CD14-positive monocyte (primary cell): ENCODE data around the gene UGT1A10. TPM values are rescaled to one million over a fixed set of nuclear protein-coding genes. Genes with fewer than 3 reads are reported as not detected.
"Not testable (repeated sequence)": the region's sequence is repeated elsewhere in the genome, so short reads cannot be mapped to it uniquely, and the experiment has no call there.

Source experiments
- DNase-seq, 3 donors: peaks; one replicate each; pipeline ENCODE4 v3.0.0-alpha.2; 2011 to 2022
- H2AFZ ChIP-seq: 2 replicates; pipeline ENCODE4 v1.6.0; 2012; ENCODE audit warnings: mild to moderate bottlenecking, low read depth, low read length, inconsistent platforms; ENCODE audit not compliant: insufficient read depth, poor library complexity, severe bottlenecking
- H3K27ac ChIP-seq, 2 donors: 1 replicate in 1 of 2; 2 replicates in 1 of 2; pipeline ENCODE4 v1.5.1; 2012 to 2013; ENCODE audit warnings: low read length in 2 of 2, control low read depth in 1 of 2, inconsistent platforms in 1 of 2, low read depth in 1 of 2, mild to moderate bottlenecking in 1 of 2
- H3K27me3 ChIP-seq, 2 donors: one replicate each; pipeline versions ENCODE4 v1.6.0 to v1.6.1; 2011 to 2013; ENCODE audit warnings: low read length in 2 of 2; ENCODE audit not compliant: control insufficient read depth in 2 of 2, insufficient read depth in 2 of 2
- H3K36me3 ChIP-seq, 2 donors: replicated peaks in 1 of 2; 1 replicate in 1 of 2; 2 replicates in 1 of 2; pipeline versions ENCODE4 v1.5.1 to v1.6.1; 2012 to 2013; ENCODE audit warnings: low read length in 2 of 2, control low read depth in 1 of 2, inconsistent platforms in 1 of 2, mild to moderate bottlenecking in 1 of 2; ENCODE audit not compliant: insufficient read depth in 2 of 2, control insufficient read depth in 1 of 2
- H3K4me1 ChIP-seq, 2 donors: 1 replicate in 1 of 2; 2 replicates in 1 of 2; pipeline versions ENCODE4 v1.5.1 to v1.6.1; 2012 to 2013; ENCODE audit warnings: low read length in 2 of 2, control low read depth in 1 of 2, inconsistent platforms in 1 of 2, mild to moderate bottlenecking in 1 of 2, moderate library complexity in 1 of 2; ENCODE audit not compliant: insufficient read depth in 2 of 2, control insufficient read depth in 1 of 2
- H3K4me2 ChIP-seq: replicated peaks from 2 replicates; pipeline ENCODE3; 2012; ENCODE audit warnings: low read length, moderate library complexity, mild to moderate bottlenecking; ENCODE audit not compliant: poor library complexity, severe bottlenecking; ENCODE audit errors: extremely low read depth
- H3K4me3 ChIP-seq, 3 experiments: fragments of 200-600 bp in 1 of 3; sonication (generic) in 1 of 3; replicated peaks in 1 of 3; 1 replicate in 2 of 3; 2 replicates in 1 of 3; pipeline ENCODE4 v1.5.1; 2011 to 2013; ENCODE audit warnings: low read length in 3 of 3, mild to moderate bottlenecking in 3 of 3, control low read depth in 2 of 3, low read depth in 2 of 3, inconsistent platforms in 1 of 3, moderate library complexity in 1 of 3
- H3K79me2 ChIP-seq: 2 replicates; pipeline ENCODE4 v1.6.0; 2012; ENCODE audit warnings: mild to moderate bottlenecking, control low read depth, inconsistent platforms, low read length, moderate library complexity; ENCODE audit not compliant: insufficient read depth
- H3K9ac ChIP-seq: 2 replicates; pipeline ENCODE4 v1.6.0; 2017; ENCODE audit warnings: low read length, mild to moderate bottlenecking; ENCODE audit not compliant: insufficient read depth, poor library complexity, severe bottlenecking
- H3K9me3 ChIP-seq, 2 donors: replicated peaks in 1 of 2; 1 replicate in 1 of 2; 2 replicates in 1 of 2; pipeline versions ENCODE4 v1.5.1 to v1.6.1; 2012 to 2013; ENCODE audit warnings: low read length in 2 of 2, control low read depth in 1 of 2; ENCODE audit not compliant: control insufficient read depth in 1 of 2, insufficient read depth in 1 of 2
- H4K20me1 ChIP-seq: 2 replicates; pipeline ENCODE4 v1.6.0; 2012; ENCODE audit warnings: mild to moderate bottlenecking, low read length, control low read depth, moderate library complexity; ENCODE audit not compliant: insufficient read depth
- H3K27ac Mint-ChIP-seq, 7 donors: one replicate each; pipeline ENCODE4 v1.8.0; 2020; ENCODE audit warnings: mild to moderate bottlenecking in 7 of 7, mixed read lengths in 7 of 7, moderate library complexity in 6 of 7, inconsistent platforms in 2 of 7
- H3K27me3 Mint-ChIP-seq, 3 donors: one replicate each; pipeline ENCODE4 v1.8.0; 2021 to 2022; ENCODE audit warnings: low read depth in 3 of 3, mild to moderate bottlenecking in 3 of 3, mixed read lengths in 3 of 3, moderate library complexity in 3 of 3, inconsistent platforms in 1 of 3
- H3K36me3 Mint-ChIP-seq, 2 donors: one replicate each; pipeline ENCODE4 v1.8.0; 2020; ENCODE audit warnings: mixed read lengths in 2 of 2, inconsistent platforms in 1 of 2, mild to moderate bottlenecking in 1 of 2
- H3K4me1 Mint-ChIP-seq: one replicate; pipeline ENCODE4 v1.8.0; 2020; ENCODE audit warnings: mild to moderate bottlenecking, mixed read lengths
- H3K4me3 Mint-ChIP-seq, 2 donors: one replicate each; pipeline ENCODE4 v1.8.0; 2020; ENCODE audit warnings: mild to moderate bottlenecking in 2 of 2, mixed read lengths in 2 of 2, moderate library complexity in 1 of 2
- H3K9me3 Mint-ChIP-seq, 7 donors: one replicate each; pipeline ENCODE4 v1.8.0; 2020 to 2022; ENCODE audit warnings: mixed read lengths in 7 of 7, mild to moderate bottlenecking in 6 of 7, moderate library complexity in 6 of 7, inconsistent platforms in 2 of 7
- CTCF ChIP-seq: fragments of 200-600 bp; IDR thresholded peaks from one replicate; pipeline ENCODE4 v1.8.0; 2022; ENCODE audit warnings: antibody characterized with exemption, mild to moderate bottlenecking
- WGBS: methylation state at CpG from one replicate; pipeline ENCODE4 v1.1.5; 2013; ENCODE audit warnings: missing lambda C conversion rate; ENCODE audit not compliant: insufficient coverage; 5-methylcytosine and 5-hydroxymethylcytosine counted together
- intact Hi-C, 2 donors: fragments of 100-400 bp; cut with micrococcal nuclease; formaldehyde crosslinking; loops; one replicate each; pipeline versions ENCODE4 v1.15.0 to v1.15.1; 2023
- polyA plus RNA-seq, 3 donors: library from polyadenylated mRNA; depleted of rRNA in 1 of 3; unstranded in 2 of 3; stranded (reverse) in 1 of 3; fragments of 300-500 nt in 2 of 3; fragments of >200 nt in 1 of 3; fragmentation: Illumina TruSeq in 2 of 3; gene quantifications; 1 replicate in 2 of 3; 2 replicates in 1 of 3; pipeline ENCODE4 v1.2.3, GENCODE V29; 2012 to 2021

UGT1A10 gene
- polyA plus RNA-seq, 3 donors = not detected

GRCh38 chr2:233746475-233747282, 110.4 kb downstream of the UGT1A10 start:
- intact Hi-C loops = no loop called here
- Histone ChIP-seq H2AFZ (no peak overlapping the region), H3K9ac (no peak overlapping the region), H3K79me2 (no peaks in the 10 kb centered on the region), H3K27me3 (no peaks in the 10 kb centered on the region), H3K4me3 (no peak overlapping the region), H3K36me3 (no peaks in the 10 kb centered on the region), H3K4me1 (no peaks in the 10 kb centered on the region), H3K9me3 (peaks cover 10 to 16% of the 10 kb centered on the region in 2 donors), H3K27ac (no peak overlapping the region), H4K20me1 (no peaks in the 10 kb centered on the region), H3K4me2 (no peak overlapping the region)
- WGBS = 64% methylated on average over 4 of the region's 10 CpGs
- Mint-ChIP-seq H3K27ac (no peak overlapping the region), H3K27me3 (peaks cover 1 to 5% (median 5%) of the 10 kb centered on the region in 3 donors), H3K4me3 (no peak overlapping the region), H3K36me3 (no peaks in the 10 kb centered on the region), H3K4me1 (no peaks in the 10 kb centered on the region), H3K9me3 (peaks cover 8 to 29% (median 21%) of the 10 kb centered on the region in 7 donors)
- TF ChIP-seq CTCF = no peak
- DNase-seq = no peak

GRCh38 chr2:233747283-233747544, 111.0 kb downstream of the UGT1A10 start:
- DNase-seq = no peak
- Histone ChIP-seq H3K4me2 (no peak overlapping the region), H4K20me1 (no peaks in the 10 kb centered on the region), H3K27ac (no peak overlapping the region), H3K4me3 (no peak overlapping the region), H3K9ac (no peak overlapping the region), H2AFZ (no peak overlapping the region), H3K36me3 (no peaks in the 10 kb centered on the region), H3K4me1 (no peaks in the 10 kb centered on the region), H3K27me3 (no peaks in the 10 kb centered on the region), H3K79me2 (no peaks in the 10 kb centered on the region), H3K9me3 (peaks cover 10 to 16% of the 10 kb centered on the region in 2 donors)
- H3K9me3 Mint-ChIP-seq = peaks cover 8 to 30% (median 22%) of the 10 kb centered on the region in 7 donors
- WGBS = 81% methylated on average over 6 of the region's 6 CpGs
- intact Hi-C loops = no loop called here
- peaks cover 1 to 5% (median 3%) of the 10 kb centered on the region in 3 donors for H3K27me3 Mint-ChIP-seq
- no peaks in the 10 kb centered on the region for H3K36me3 Mint-ChIP-seq
- no peak for TF ChIP-seq CTCF
- no peak overlapping the region for H3K27ac Mint-ChIP-seq
- no peak overlapping the region for H3K4me3 Mint-ChIP-seq
- H3K4me1 Mint-ChIP-seq = no peaks in the 10 kb centered on the region

GRCh38 chr2:233750689-233751088, 114.4 kb downstream of the UGT1A10 start:
- H2AFZ ChIP-seq, H4K20me1 ChIP-seq, H3K79me2 ChIP-seq, H3K4me1 Mint-ChIP-seq, H3K36me3 Mint-ChIP-seq, H3K27ac Mint-ChIP-seq, H3K4me3 Mint-ChIP-seq, DNase-seq, H3K27me3 Mint-ChIP-seq, H3K4me2 ChIP-seq, H3K27ac ChIP-seq, H3K27me3 ChIP-seq, intact Hi-C loops, H3K4me3 ChIP-seq, H3K9ac ChIP-seq, H3K4me1 ChIP-seq, H3K36me3 ChIP-seq: not testable (repeated sequence)
- no CpG with 5 or more reads among the region's 2 CpGs for WGBS
- peaks cover 13 to 37% (median 22%) of the 10 kb centered on the region in 7 donors for H3K9me3 Mint-ChIP-seq
- H3K9me3 ChIP-seq = peaks cover 10 to 14% of the 10 kb centered on the region in 2 donors
